Smooth muscle cell (in vitro differentiated cells): Measurements from ENCODE around the gene ADAM11. TPM values are rescaled to one million over a fixed set of nuclear protein-coding genes. Genes with fewer than 3 reads are reported as not detected.

Experiments used
- DNase-seq: peaks from one replicate; lab custom pipeline; 2025; ENCODE audit not compliant: unreplicated experiment; lab: John Stamatoyannopoulos, UW
- H2AFZ ChIP-seq: fragments of 200-600 bp; sonication (generic); 2 replicates; pipeline ENCODE4 v1.6.0; 2016; ENCODE audit warnings: antibody characterized with exemption, low read depth, mild to moderate bottlenecking
- H3F3A ChIP-seq: fragments of 200-600 bp; sonication (generic); 2 replicates; pipeline ENCODE4 v1.6.0; 2017; ENCODE audit warnings: antibody characterized with exemption, low read depth
- H3K27ac ChIP-seq: fragments of 200-600 bp; sonication (generic); 2 replicates; pipeline ENCODE4 v1.5.1; 2016; ENCODE audit warnings: low read depth, mild to moderate bottlenecking
- H3K27me3 ChIP-seq: fragments of 200-600 bp; sonication (generic); 2 replicates; pipeline ENCODE4 v1.6.1; 2016; ENCODE audit warnings: low read depth, mild to moderate bottlenecking
- H3K36me3 ChIP-seq: fragments of 200-600 bp; sonication (generic); 2 replicates; pipeline ENCODE4 v1.5.1; 2016; ENCODE audit warnings: low read depth
- H3K4me1 ChIP-seq: fragments of 200-600 bp; sonication (generic); 2 replicates; pipeline ENCODE4 v1.5.1; 2016; ENCODE audit warnings: low read depth
- H3K4me2 ChIP-seq: fragments of 200-600 bp; sonication (generic); 2 replicates; pipeline ENCODE4 v1.6.0; 2016; ENCODE audit warnings: mild to moderate bottlenecking
- H3K4me3 ChIP-seq: fragments of 200-600 bp; sonication (generic); 2 replicates; pipeline ENCODE4 v1.5.1; 2016; ENCODE audit warnings: mild to moderate bottlenecking
- H3K79me2 ChIP-seq: fragments of 200-600 bp; sonication (generic); 2 replicates; pipeline ENCODE4 v1.6.0; 2016; ENCODE audit warnings: low read depth, mild to moderate bottlenecking
- H3K9ac ChIP-seq: fragments of 200-600 bp; sonication (generic); 2 replicates; pipeline ENCODE4 v1.6.0; 2016; ENCODE audit warnings: low read depth
- H3K9me3 ChIP-seq: fragments of 200-600 bp; sonication (generic); replicated peaks from 2 replicates; pipeline ENCODE4 v1.5.1; 2016; ENCODE audit warnings: low read depth
- H4K20me1 ChIP-seq: fragments of 200-600 bp; sonication (generic); 2 replicates; pipeline ENCODE4 v1.6.0; 2016; ENCODE audit warnings: low read depth
- WGBS: methylation state at CpG from one replicate; pipeline ENCODE4 v1.1.7; 2016; ENCODE audit warnings: low lambda C conversion rate; 5-methylcytosine and 5-hydroxymethylcytosine counted together
- polyA plus RNA-seq: library from polyadenylated mRNA; unstranded; fragments of >200 nt; fragmentation: Nextera tagmentation; extraction: Ambion mirVana; gene quantifications from 2 replicates; pipeline ENCODE4 v1.2.1, GENCODE V29; 2016
- total RNA-seq: library from RNA; depleted of rRNA; stranded (reverse); fragments of >200 nt; gene quantifications from 2 replicates; pipeline ENCODE4 v1.2.3, GENCODE V29; 2014
- TF ChIP-seq, protein P1 (sequence below): fragments of 200-600 bp; sonication (generic); IDR thresholded peaks from 2 replicates; pipeline ENCODE4 v1.5.1; 2017; ENCODE audit warnings: borderline replicate concordance, mild to moderate bottlenecking, antibody characterized with exemption; ENCODE audit not compliant: insufficient read depth, poor library complexity, severe bottlenecking

The ADAM11 gene
- total and polyA plus RNA-seq, 2 experiments from 2014 or later: 0.48 TPM; not detected in 1

- Histone ChIP-seq H3K9me3 (no peaks in the 10 kb centered on the region), H3K27me3 (no peaks in the 10 kb centered on the region), H3K4me2 (no peak overlapping the region), H3K9ac (no peak overlapping the region), H3F3A (no peaks in the 10 kb centered on the region), H3K36me3 (no peaks in the 10 kb centered on the region), H4K20me1 (no peaks in the 10 kb centered on the region), H3K27ac (no peak overlapping the region), H2AFZ (no peak overlapping the region), H3K79me2 (no peaks in the 10 kb centered on the region), H3K4me1 (peaks cover 4% of the 10 kb centered on the region), H3K4me3 (no peak overlapping the region)
- no peak for DNase-seq
- WGBS: 78% methylated on average over 20 of the region's 21 CpGs
- TF ChIP-seq, protein P1, sequence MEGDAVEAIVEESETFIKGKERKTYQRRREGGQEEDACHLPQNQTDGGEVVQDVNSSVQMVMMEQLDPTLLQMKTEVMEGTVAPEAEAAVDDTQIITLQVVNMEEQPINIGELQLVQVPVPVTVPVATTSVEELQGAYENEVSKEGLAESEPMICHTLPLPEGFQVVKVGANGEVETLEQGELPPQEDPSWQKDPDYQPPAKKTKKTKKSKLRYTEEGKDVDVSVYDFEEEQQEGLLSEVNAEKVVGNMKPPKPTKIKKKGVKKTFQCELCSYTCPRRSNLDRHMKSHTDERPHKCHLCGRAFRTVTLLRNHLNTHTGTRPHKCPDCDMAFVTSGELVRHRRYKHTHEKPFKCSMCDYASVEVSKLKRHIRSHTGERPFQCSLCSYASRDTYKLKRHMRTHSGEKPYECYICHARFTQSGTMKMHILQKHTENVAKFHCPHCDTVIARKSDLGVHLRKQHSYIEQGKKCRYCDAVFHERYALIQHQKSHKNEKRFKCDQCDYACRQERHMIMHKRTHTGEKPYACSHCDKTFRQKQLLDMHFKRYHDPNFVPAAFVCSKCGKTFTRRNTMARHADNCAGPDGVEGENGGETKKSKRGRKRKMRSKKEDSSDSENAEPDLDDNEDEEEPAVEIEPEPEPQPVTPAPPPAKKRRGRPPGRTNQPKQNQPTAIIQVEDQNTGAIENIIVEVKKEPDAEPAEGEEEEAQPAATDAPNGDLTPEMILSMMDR: no peak
These were observed 13.7 kb downstream of the ADAM11 start for GRCh38 chr17:44772308-44773045.

GRCh38 chr17:44773140-44773539 lies 14.4 kb downstream of the ADAM11 start:
- H3K9me3 ChIP-seq: no peaks in the 10 kb centered on the region
- no peak overlapping the region for H3K9ac ChIP-seq
- peaks cover 4% of the 10 kb centered on the region for H3K4me1 ChIP-seq
- no peaks in the 10 kb centered on the region for H3K27me3 ChIP-seq
- no peak overlapping the region for H3K27ac ChIP-seq
- WGBS: 80% methylated on average over 6 of the region's 6 CpGs
- H3K4me3 ChIP-seq: no peak overlapping the region
- H3K36me3 ChIP-seq: no peaks in the 10 kb centered on the region
- TF ChIP-seq, protein P1: no peak
- no peak overlapping the region for H2AFZ ChIP-seq
- no peak overlapping the region for H3K4me2 ChIP-seq
- no peaks in the 10 kb centered on the region for H4K20me1 ChIP-seq
- DNase-seq: no peak
- H3K79me2 ChIP-seq: no peaks in the 10 kb centered on the region
- H3F3A ChIP-seq: no peaks in the 10 kb centered on the region

DNA sequence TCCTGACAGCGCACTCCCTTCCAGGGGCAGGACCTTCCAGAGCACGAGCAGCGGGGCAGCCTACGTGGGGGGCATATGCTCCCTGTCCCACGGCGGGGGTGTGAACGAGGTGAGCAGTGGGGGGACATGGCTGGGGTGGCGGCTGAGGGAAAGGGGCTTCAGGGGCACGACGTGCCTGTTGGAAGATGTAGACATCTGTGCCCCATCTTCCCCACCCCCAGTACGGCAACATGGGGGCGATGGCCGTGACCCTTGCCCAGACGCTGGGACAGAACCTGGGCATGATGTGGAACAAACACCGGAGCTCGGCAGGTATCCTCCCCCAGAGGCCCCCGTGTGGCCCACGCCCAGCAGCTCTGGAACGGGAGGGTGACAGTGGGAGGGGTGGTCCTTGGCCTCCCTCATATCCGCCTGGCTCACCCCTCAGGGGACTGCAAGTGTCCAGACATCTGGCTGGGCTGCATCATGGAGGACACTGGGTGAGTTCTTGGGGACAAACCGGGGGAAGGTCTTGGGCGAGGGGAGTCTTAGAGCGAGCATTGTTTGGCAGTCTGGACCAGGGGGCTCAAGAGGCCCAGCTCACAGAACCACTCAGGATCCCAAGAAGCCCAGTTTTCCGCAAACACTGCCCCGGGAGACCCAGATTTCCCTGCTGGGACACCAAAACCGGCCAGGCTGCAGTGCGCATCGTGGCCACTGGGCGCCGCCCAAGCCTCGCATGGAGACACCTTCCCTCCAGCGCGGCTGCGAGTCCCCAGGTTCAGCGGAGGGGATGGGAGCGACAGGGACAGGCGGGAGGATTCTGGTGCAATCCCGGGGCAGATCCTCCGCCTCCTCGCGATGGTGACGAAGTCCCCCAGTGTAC lies 15.7 kb downstream of the ADAM11 start:
- peaks cover 4% of the 10 kb centered on the region for H3K4me1 ChIP-seq
- peak overlapping the region; percentile 59 for H3K4me3 ChIP-seq
- no peaks in the 10 kb centered on the region for H4K20me1 ChIP-seq
- TF ChIP-seq, protein P1: peak; percentile 99
- peak overlapping the region; percentile 70 for H2AFZ ChIP-seq
- no peaks in the 10 kb centered on the region for H3K79me2 ChIP-seq
- H3K4me2 ChIP-seq: peak overlapping the region; percentile 93
- H3K27me3 ChIP-seq: no peaks in the 10 kb centered on the region
- no peak overlapping the region for H3K27ac ChIP-seq
- no peaks in the 10 kb centered on the region for H3K36me3 ChIP-seq
- peak; percentile 80 for DNase-seq
- no peaks in the 10 kb centered on the region for H3K9me3 ChIP-seq
- H3F3A ChIP-seq: no peaks in the 10 kb centered on the region
- 35% methylated on average over 41 of the region's 42 CpGs for WGBS
- H3K9ac ChIP-seq: no peak overlapping the region
